GM19238 (cell line): ENCODE results near the gene SYNJ1.

ENCODE experiments used
- DNase-seq: peaks from one replicate; pipeline ENCODE4 v3.0.0; 2011; ENCODE audit warnings: low spot score; ENCODE audit not compliant: insufficient read length

SYNJ1 gene

GRCh38 chr21:32581732-32582131 is 146.1 kb downstream of the SYNJ1 start:
- DNase-seq, result no peak

DNA sequence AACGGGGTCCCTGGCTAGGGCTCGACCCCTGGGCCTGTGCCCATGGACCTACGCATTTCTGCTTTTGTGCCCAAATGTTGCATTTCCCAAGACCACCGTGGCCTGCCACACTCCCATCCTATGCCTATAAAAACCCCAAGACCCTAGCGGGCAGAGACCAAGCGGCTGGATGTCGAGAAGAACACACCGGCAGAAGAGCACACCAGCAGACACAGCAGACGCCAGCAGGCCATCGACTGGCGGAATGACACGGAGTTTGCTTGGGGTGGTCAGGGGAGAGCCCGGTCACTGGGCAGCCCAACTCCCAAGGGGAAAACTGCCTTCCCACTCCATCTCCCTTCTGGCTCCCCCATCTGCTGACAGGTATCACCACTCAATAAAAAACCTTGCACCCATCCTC is 146.9 kb downstream of the SYNJ1 start:
- DNase-seq, result no peak
